ENCODE results near the gene RALGAPA1.
"Not testable (repeated sequence)": the region's sequence is repeated elsewhere in the genome, so short reads cannot be mapped to it uniquely, and the experiment has no call there.

The RALGAPA1 gene

GRCh38 chr14:35617500-35617899, 191.6 kb downstream of the RALGAPA1 start:
- DNase-seq (ENCODE audit: insufficient read length, low spot score): no peak

GRCh38 chr14:35607380-35607779, 201.7 kb downstream of the RALGAPA1 start:
- no peak for TF ChIP-seq CTCF (IDR thresholded peaks at IDR 0.05; ENCODE audit: insufficient read depth, missing control alignments)
- DNase-seq (ENCODE audit: insufficient read length, low spot score) (no peak), FAIRE-seq (no peak)

More at GRCh38 chr14:35617500-35617899, 191.6 kb downstream of the RALGAPA1 start:
- TF ChIP-seq CTCF (IDR thresholded peaks at IDR 0.05; ENCODE audit: insufficient read depth, missing control alignments): no peak
- FAIRE-seq: no peak

GRCh38 chr14:35600253-35600652, 208.8 kb downstream of the RALGAPA1 start:
- DNase-seq (ENCODE audit: insufficient read length, low spot score) (no peak), FAIRE-seq (no peak)
- no peak for TF ChIP-seq CTCF (IDR thresholded peaks at IDR 0.05; ENCODE audit: insufficient read depth, missing control alignments)

GRCh38 chr14:35594616-35595015, 214.5 kb downstream of the RALGAPA1 start:
- no peak for FAIRE-seq
- TF ChIP-seq CTCF (IDR thresholded peaks at IDR 0.05; ENCODE audit: insufficient read depth, missing control alignments): no peak
- no peak for DNase-seq (ENCODE audit: insufficient read length, low spot score)

GRCh38 chr14:35587373-35587772, 221.7 kb downstream of the RALGAPA1 start:
- FAIRE-seq; DNase-seq (ENCODE audit: insufficient read length, low spot score): not testable (repeated sequence)

GRCh38 chr14:35578639-35579038, 230.5 kb downstream of the RALGAPA1 start:
- DNase-seq (ENCODE audit: insufficient read length, low spot score): no peak
- FAIRE-seq: no peak
- no peak for TF ChIP-seq CTCF (IDR thresholded peaks at IDR 0.05; ENCODE audit: insufficient read depth, missing control alignments)

GRCh38 chr14:35578135-35578534, 231.0 kb downstream of the RALGAPA1 start:
- no peak for TF ChIP-seq CTCF (IDR thresholded peaks at IDR 0.05; ENCODE audit: insufficient read depth, missing control alignments)
- DNase-seq (ENCODE audit: insufficient read length, low spot score) (no peak), FAIRE-seq (no peak)

GRCh38 chr14:35576856-35577255, 232.2 kb downstream of the RALGAPA1 start:
- FAIRE-seq (peak; percentile 98), DNase-seq (ENCODE audit: insufficient read length, low spot score) (no peak)
- TF ChIP-seq CTCF (IDR thresholded peaks at IDR 0.05; ENCODE audit: insufficient read depth, missing control alignments): no peak

All from D721Med (cell line).